GM12801 (cell line): ENCODE data around the gene TMEM86A.

ENCODE experiments used
- TF ChIP-seq, protein P1 (sequence below): IDR thresholded peaks from one replicate; pipeline ENCODE4 v1.5.1; 2011; ENCODE audit warnings: control low read depth; ENCODE audit not compliant: insufficient read length; ENCODE audit errors: extremely low read depth

The TMEM86A gene

GRCh38 chr11:18671246-18671645, 27.3 kb upstream of the TMEM86A start:
- TF ChIP-seq, protein P1, sequence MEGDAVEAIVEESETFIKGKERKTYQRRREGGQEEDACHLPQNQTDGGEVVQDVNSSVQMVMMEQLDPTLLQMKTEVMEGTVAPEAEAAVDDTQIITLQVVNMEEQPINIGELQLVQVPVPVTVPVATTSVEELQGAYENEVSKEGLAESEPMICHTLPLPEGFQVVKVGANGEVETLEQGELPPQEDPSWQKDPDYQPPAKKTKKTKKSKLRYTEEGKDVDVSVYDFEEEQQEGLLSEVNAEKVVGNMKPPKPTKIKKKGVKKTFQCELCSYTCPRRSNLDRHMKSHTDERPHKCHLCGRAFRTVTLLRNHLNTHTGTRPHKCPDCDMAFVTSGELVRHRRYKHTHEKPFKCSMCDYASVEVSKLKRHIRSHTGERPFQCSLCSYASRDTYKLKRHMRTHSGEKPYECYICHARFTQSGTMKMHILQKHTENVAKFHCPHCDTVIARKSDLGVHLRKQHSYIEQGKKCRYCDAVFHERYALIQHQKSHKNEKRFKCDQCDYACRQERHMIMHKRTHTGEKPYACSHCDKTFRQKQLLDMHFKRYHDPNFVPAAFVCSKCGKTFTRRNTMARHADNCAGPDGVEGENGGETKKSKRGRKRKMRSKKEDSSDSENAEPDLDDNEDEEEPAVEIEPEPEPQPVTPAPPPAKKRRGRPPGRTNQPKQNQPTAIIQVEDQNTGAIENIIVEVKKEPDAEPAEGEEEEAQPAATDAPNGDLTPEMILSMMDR: no peak

- TF ChIP-seq, protein P1: no peak
Measured at GRCh38 chr11:18676803-18677202, 21.8 kb upstream of the TMEM86A start.

DNA sequence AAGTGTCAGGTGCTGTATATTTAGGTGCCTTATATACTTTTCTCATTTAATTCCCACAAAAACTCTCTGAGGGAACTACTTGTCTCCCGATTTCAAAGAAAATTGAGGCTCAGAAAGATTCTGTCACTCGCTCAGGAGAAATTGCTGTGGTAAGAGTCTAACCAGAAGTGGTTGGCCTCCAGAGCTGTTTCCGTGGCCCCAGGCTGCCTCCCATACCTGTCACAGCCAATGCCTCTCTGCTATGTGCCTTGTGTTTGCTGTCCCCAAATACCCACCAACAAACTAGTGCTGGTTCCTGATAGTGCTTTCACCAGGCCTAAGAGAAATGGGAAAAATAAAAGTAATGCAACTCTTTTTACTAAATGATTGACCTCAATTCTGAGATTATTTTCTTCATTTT, 21.0 kb upstream of the TMEM86A start:
- TF ChIP-seq, protein P1: no peak

DNA sequence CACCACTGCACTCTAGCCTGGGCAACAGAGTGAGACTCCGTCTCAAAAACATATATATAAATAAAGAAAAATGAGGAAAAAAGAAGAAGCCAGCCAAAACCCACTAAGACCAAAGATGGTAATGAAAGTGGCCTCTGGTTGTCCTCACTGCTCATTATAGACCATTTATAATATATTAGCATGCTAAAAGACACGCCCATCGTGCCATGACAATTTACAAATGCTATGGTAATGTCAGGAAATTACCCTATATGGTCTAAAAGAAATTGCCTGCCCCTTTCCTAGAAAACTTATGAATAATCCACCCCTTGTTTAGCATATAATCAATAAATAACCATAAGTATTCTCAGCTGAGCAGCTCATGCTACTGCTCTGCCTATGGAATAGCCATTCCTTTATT, 16.1 kb upstream of the TMEM86A start:
- TF ChIP-seq, protein P1: no peak

- TF ChIP-seq, protein P1: no peak
Measured at GRCh38 chr11:18684267-18684666, 14.3 kb upstream of the TMEM86A start.

DNA sequence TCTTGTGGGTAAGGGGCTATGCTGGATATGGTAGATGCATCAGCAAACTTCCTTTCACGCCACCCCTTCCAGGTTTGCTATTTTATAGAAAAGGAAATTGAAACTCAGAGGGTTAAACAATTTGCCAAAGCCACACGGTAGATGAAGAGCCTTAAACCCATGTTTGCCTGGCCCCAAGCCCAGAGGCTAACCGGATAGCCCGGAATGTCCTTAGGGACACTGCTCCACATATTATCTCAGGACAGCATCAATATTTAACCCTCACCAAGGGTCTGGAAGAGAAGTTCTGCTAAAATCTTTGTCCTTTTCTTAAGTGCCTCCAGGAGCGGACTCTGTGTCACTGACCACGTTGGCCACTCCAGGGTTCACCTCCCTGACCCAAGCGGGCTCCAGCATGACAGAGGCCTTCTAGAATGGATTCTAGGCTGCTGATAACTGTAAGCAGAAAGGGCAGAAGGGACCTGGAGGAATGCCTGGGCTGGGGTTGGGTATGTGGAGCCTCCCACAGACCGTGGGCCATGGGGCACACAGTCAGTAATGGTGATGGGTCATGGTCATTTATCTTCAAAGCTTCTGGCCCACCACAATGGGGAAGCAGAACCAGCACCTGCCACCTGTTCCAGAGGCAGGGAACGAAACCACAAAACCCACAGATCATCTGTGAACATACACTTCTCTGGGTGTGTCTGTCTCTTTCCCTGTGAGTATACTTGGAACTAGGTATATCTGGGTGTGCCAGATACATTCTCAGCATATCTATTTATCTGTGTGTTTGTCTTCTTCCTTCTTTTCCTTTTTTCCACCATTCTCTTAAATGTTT, 5.4 kb upstream of the TMEM86A start:
- TF ChIP-seq, protein P1: no peak

DNA sequence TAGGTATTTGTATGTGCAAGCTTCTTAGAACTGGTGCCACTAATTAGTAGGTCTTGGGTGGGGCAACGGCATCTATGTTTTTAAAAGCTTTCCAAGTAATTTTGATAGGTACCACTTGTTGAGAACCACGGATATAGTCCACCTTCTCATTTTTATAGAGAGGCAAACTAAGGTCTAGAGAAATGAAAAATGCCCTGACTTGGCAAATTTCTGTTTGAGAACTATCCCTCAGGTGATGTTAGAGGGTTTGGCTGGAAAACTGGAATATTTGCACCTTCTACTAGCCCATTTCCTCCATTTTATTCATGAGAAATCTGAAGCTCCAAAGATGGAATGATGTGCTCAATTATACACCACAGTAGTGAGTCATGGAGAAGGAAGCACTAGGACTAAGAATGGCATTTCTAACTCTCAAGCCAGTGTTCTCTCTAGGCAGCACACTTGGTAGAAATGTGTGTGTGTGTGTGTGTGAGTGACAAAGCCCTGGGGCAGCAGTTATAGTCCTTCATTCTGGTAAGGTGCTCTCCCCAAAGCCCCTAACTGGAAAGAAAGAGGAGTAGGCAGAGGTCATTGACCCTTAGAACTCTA, 1.8 kb upstream of the TMEM86A start:
- TF ChIP-seq, protein P1: no peak
